Mucosa of gallbladder (tissue), 1 donor: Measurements from ENCODE around the gene UNK. TPM values are rescaled to one million over a fixed set of nuclear protein-coding genes. Genes with fewer than 3 reads are reported as not detected.

Experiments used
- DNase-seq: peaks from one replicate; pipeline ENCODE4 v3.0.0-alpha.2; 2020; ENCODE audit warnings: low spot score
- total RNA-seq: library from RNA; stranded (reverse); gene quantifications from one replicate; pipeline ENCODE4 v1.2.1, GENCODE V29; 2021
- donor health status: DM: no; HTN: no; CAD: no.

Gene UNK
- total RNA-seq, 1 donor from 2014 or later = 26.6 TPM

- peak; percentile 63 for DNase-seq
These were observed 88.1 kb downstream of the UNK start for GRCh38 chr17:75872434-75873351.

DNA sequence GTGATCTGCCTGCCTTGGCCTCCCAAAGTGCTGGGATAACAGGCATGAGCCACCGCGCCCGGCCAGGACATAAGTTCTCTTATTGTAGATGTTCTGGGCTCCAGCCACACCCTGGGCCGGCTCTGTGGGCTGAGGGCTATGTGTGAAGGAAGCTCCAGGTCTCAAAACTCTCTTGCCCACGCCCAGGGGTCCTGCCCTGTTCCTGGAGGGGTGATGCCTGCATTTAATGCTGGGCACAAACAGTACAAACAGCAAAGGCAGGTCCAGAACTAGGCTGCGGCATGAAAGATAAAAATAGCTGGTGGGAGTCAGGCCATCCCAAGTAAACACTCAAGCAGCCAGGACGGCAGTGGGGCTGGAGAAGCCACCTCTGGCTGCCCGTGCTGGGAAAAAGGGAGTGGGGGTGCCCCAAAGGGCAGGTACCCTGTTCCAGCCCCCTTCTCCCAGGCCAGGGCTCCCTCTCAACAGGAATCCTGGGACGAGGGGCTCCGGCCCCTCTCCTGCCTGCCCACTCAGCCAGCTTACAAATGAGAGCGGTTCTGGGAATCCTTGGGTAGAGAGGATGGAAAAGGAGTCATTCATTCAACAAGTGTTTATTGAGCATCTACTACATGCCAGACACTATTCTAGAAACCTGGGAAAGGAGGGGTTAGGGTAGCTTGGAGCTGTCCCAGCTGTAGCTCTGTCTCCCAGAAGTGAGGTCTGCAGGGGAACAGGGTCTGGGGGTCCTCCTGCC lies 89.1 kb downstream of the UNK start:
- DNase-seq = no peak

DNA sequence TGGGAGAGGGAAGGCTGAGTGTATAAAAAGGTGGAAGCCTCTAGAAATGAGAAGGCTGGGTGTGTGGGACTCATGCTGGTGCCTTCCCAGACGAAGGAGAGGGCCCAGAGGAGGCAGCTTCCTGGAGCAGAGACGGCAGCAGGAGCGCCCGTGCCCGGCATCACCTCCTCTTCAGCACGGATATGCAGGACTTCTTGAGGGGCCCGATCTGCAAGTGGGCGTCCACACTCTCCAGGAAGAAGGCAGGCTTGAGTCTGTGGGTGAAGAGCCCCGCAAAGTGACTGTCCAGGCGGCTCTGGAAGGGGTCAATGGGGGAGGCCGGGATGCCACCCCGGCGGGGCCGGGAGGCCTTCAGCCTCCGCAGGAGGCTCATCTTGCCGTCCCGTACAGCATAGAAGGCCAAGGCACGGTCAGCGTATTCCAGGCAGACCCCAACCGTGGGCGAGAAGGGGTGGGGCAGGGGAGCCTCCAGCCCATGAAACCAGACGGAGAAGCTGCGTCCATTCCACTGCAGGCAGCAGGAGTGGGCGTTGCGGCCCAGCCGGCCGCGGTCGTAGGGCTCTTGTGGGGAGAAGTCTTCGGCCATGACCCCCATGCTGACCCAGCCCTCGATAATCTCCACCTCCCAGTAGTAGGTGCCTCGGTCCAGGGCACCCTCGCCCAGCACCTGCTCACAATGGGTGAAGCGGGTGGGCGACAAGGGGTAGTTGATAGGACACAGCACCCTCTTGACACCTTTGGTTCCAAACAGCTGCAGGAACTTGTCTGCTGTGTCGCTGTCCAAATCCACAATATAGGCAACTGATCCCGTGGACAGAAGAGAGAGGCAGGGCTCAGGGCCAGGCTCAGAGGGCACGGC lies 89.9 kb downstream of the UNK start:
- DNase-seq = no peak

Other genes starting within 250 kb of the UNK start
- 434 TPM for gene MYO15B, start 197.0 kb upstream of the UNK start, total RNA-seq
- gene SMIM5, start 151.4 kb upstream of the UNK start, total RNA-seq = 15.5 TPM
- gene RECQL5, start 117.7 kb upstream of the UNK start, total RNA-seq = 110 TPM
- 65.4 TPM for gene SAP30BP, start 117.5 kb upstream of the UNK start, total RNA-seq
- 317 TPM for gene ITGB4, start 63.3 kb upstream of the UNK start, total RNA-seq
- gene GALK1, start 19.6 kb upstream of the UNK start, total RNA-seq = 35.9 TPM
- gene UNC13D, start 59.6 kb downstream of the UNK start, total RNA-seq = 26.4 TPM
- gene WBP2, start 70.5 kb downstream of the UNK start, total RNA-seq = 160 TPM
- 68.2 TPM for gene TRIM47, start 93.8 kb downstream of the UNK start, total RNA-seq
- 24.0 TPM for gene TRIM65, start 112.1 kb downstream of the UNK start, total RNA-seq
- gene MRPL38, start 120.1 kb downstream of the UNK start, total RNA-seq = 107 TPM
- 28.9 TPM for gene FBF1, start 156.2 kb downstream of the UNK start, total RNA-seq
- 102 TPM for gene ACOX1, start 194.4 kb downstream of the UNK start, total RNA-seq
- 22.9 TPM for gene TEN1, start 194.4 kb downstream of the UNK start, total RNA-seq
- 11.9 TPM for gene CDK3, start 216.0 kb downstream of the UNK start, total RNA-seq
- 14.9 TPM for gene EVPL, start 242.5 kb downstream of the UNK start, total RNA-seq